Endothelial cell of umbilical vein (primary cell): ENCODE data around the gene LRRIQ1. TPM values are rescaled to one million over a fixed set of nuclear protein-coding genes. Genes with fewer than 3 reads are reported as not detected.

Experiments used
- BruUV-seq: library from RNA; stranded (reverse); fragments of 400-500 nt; replicated peaks from 2 replicates; lab custom pipeline; 2021; lab: Mats Ljungman, UMichigan
- CTCF ChIA-PET: fragments of 300-600, 350-600 bp; sonication (Branson Sonifier 250); formaldehyde crosslinking; loops from one replicate; lab custom pipeline; 2021; ENCODE audit warnings: antibody characterized with exemption, inconsistent platforms; lab: Charles Lee
- POLR2A ChIA-PET: fragments of 300-600, 350-600 bp; sonication (Branson Sonifier 250); formaldehyde crosslinking; loops from one replicate; lab custom pipeline; 2021; ENCODE audit warnings: antibody characterized with exemption, inconsistent platforms; lab: Charles Lee
- DNase-seq: peaks from one replicate; pipeline ENCODE4 v3.0.0-alpha.2; 2011; ENCODE audit warnings: low read depth, low spot score
- FAIRE-seq: peaks from 2 replicates; lab custom pipeline; 2011; peaks lifted over from hg19 to GRCh38; lab: Jason Lieb, UNC
- H2AFZ ChIP-seq: 2 replicates; pipeline ENCODE4 v1.6.0; 2012; ENCODE audit warnings: low read depth, low read length, control low read depth, inconsistent platforms
- H3K27ac ChIP-seq: 2 replicates; pipeline ENCODE4 v1.5.1; 2011; ENCODE audit warnings: low read depth, mild to moderate bottlenecking, control low read depth, low read length, moderate library complexity; ENCODE audit not compliant: insufficient read depth
- H3K27me3 ChIP-seq, 2 experiments: 2 replicates each; pipeline versions ENCODE4 v1.6.0 to v1.6.1; 2011; ENCODE audit warnings: low read length in 2 of 2, mixed read lengths in 1 of 2; ENCODE audit not compliant: control insufficient read depth in 2 of 2, insufficient read depth in 2 of 2
- H3K36me3 ChIP-seq, 2 experiments: 2 replicates in 1 of 2; 3 replicates in 1 of 2; pipeline ENCODE4 v1.5.1; 2011; ENCODE audit warnings: low read length in 2 of 2, mild to moderate bottlenecking in 1 of 2, moderate library complexity in 1 of 2; ENCODE audit not compliant: control insufficient read depth in 2 of 2, insufficient read depth in 2 of 2; ENCODE audit errors: extremely low read depth in 1 of 2
- H3K4me1 ChIP-seq: 3 replicates; pipeline ENCODE4 v1.5.1; 2011; ENCODE audit warnings: mild to moderate bottlenecking, low read length; ENCODE audit not compliant: control insufficient read depth, insufficient read depth; ENCODE audit errors: extremely low read depth
- H3K4me2 ChIP-seq: 2 replicates; pipeline ENCODE4 v1.6.1; 2011; ENCODE audit warnings: low read length, control low read depth, mixed read lengths; ENCODE audit not compliant: insufficient read depth
- H3K4me3 ChIP-seq, 3 experiments: fragments of 200-600 bp in 1 of 3; sonication (generic), shearing (Covaris generic) in 1 of 3; replicated peaks in 1 of 3; 2 replicates each; pipeline ENCODE4 v1.5.1; 2011 to 2016; ENCODE audit warnings: control low read depth in 3 of 3, low read length in 3 of 3, mild to moderate bottlenecking in 2 of 3, inconsistent platforms in 1 of 3, low read depth in 1 of 3, moderate library complexity in 1 of 3; ENCODE audit not compliant: insufficient read depth in 1 of 3
- H3K79me2 ChIP-seq: 2 replicates; pipeline ENCODE4 v1.6.0; 2012; ENCODE audit warnings: low read length, inconsistent platforms; ENCODE audit not compliant: control insufficient read depth, insufficient read depth
- H3K9ac ChIP-seq: replicated peaks from 2 replicates; pipeline ENCODE3; 2011; ENCODE audit warnings: low read length, control low read depth; ENCODE audit not compliant: insufficient read depth; ENCODE audit errors: extremely low read depth
- H3K9me1 ChIP-seq: replicated peaks from 3 replicates; pipeline ENCODE4 v1.6.0; 2011; ENCODE audit warnings: mild to moderate bottlenecking, low read length; ENCODE audit not compliant: control insufficient read depth, insufficient read depth; ENCODE audit errors: extremely low read depth
- H3K9me3 ChIP-seq: replicated peaks from 2 replicates; pipeline ENCODE4 v1.5.1; 2012; ENCODE audit warnings: low read length, inconsistent platforms; ENCODE audit not compliant: control insufficient read depth, insufficient read depth
- H4K20me1 ChIP-seq: replicated peaks from 2 replicates; pipeline ENCODE3; 2011; ENCODE audit warnings: mild to moderate bottlenecking, low read length; ENCODE audit not compliant: control insufficient read depth, insufficient read depth; ENCODE audit errors: extremely low read depth
- EZH2 ChIP-seq: IDR thresholded peaks from 2 replicates; pipeline ENCODE4 v1.6.1; 2012; ENCODE audit warnings: borderline replicate concordance, low read depth, mild to moderate bottlenecking, moderate library complexity, low read length, inconsistent platforms; ENCODE audit not compliant: severe bottlenecking
- FOS ChIP-seq: IDR thresholded peaks from 2 replicates; pipeline ENCODE4 v1.6.1; 2011; ENCODE audit warnings: mild to moderate bottlenecking, low read length, moderate library complexity, borderline replicate concordance; ENCODE audit not compliant: insufficient read depth
- GATA2 ChIP-seq: IDR thresholded peaks from 2 replicates; pipeline ENCODE4 v1.7.0; 2011; ENCODE audit warnings: low read depth, mild to moderate bottlenecking, moderate library complexity, mixed read lengths, low read length; ENCODE audit not compliant: insufficient read length, insufficient read depth
- JUN ChIP-seq: IDR thresholded peaks from 2 replicates; pipeline ENCODE4 v1.6.1; 2011; ENCODE audit warnings: borderline replicate concordance, low read depth; ENCODE audit not compliant: insufficient read length, insufficient read depth
- MAX ChIP-seq: IDR thresholded peaks from 2 replicates; pipeline ENCODE4 v1.6.1; 2011; ENCODE audit not compliant: insufficient read depth, insufficient read length
- MYC ChIP-seq: IDR thresholded peaks from one replicate; pipeline ENCODE4 v1.6.1; 2011; ENCODE audit warnings: mild to moderate bottlenecking, low read depth, low read length
- POLR2A ChIP-seq: IDR thresholded peaks from 2 replicates; pipeline ENCODE4 v1.6.1; 2012; ENCODE audit warnings: low read depth, mild to moderate bottlenecking, control low read depth, low read length
- POLR2AphosphoS5 ChIP-seq: IDR thresholded peaks from 2 replicates; pipeline ENCODE4 v1.6.1; 2012; ENCODE audit warnings: low read depth, mild to moderate bottlenecking, control low read depth, low read length, moderate library complexity; ENCODE audit not compliant: insufficient read depth
- dilution Hi-C: fragments of 300-500 bp; cut with MboI; formaldehyde crosslinking; loops from one replicate; pipeline ENCODE4 v1.15.0; 2019; ENCODE audit warnings: low sequenced_read_pairs; ENCODE audit not compliant: extremely low pct_ligation_motif_present
- intact Hi-C: fragments of 100-400 bp; cut with micrococcal nuclease; formaldehyde crosslinking; loops from one replicate; pipeline ENCODE4 v1.10.0; 2022
- polyA plus RNA-seq, 4 experiments: library from polyadenylated mRNA; depleted of rRNA in 3 of 4; stranded (reverse) in 3 of 4; unstranded in 1 of 4; fragments of >200 nt; gene quantifications; 2 replicates each; pipeline versions ENCODE4 v1.2.1 to v1.2.3, GENCODE V29; 2011 to 2012; ENCODE audit warnings: missing spikeins in 1 of 4
- total RNA-seq: library from RNA; stranded (reverse); gene quantifications from 2 replicates; pipeline ENCODE4 v1.2.3, GENCODE V29; 2021
- TF ChIP-seq, protein P1 (sequence below), 2 donors: IDR thresholded peaks; 1 replicate in 1 of 2; 2 replicates in 1 of 2; pipeline ENCODE4 v1.5.1; 2011; ENCODE audit warnings: low read length in 2 of 2, mild to moderate bottlenecking in 2 of 2, moderate library complexity in 2 of 2, control low read depth in 1 of 2, inconsistent platforms in 1 of 2, low read depth in 1 of 2; ENCODE audit not compliant: insufficient read depth in 1 of 2; ENCODE audit errors: extremely low read depth in 1 of 2

Gene LRRIQ1
- total and polyA plus RNA-seq, 2 donors (not counting 3 experiments of a cell fraction or from before 2014, with no cell fraction given) = 0.08 to 0.20 TPM

GRCh38 chr12:85280165-85280983, 244.2 kb downstream of the LRRIQ1 start, which contains the start of gene ALX1:
Gene ALX1 (plus strand): TSS chr12:85280220. CDS start chr12:85280262, 42 bp downstream.
- FAIRE-seq = peak; percentile 87
- Histone ChIP-seq H3K79me2 (peaks cover 16% of the 10 kb centered on the region), H3K4me2 (peak within 1 kb of the TSS; percentile 92), H3K4me1 (peaks cover 5% of the 10 kb centered on the region), H3K27ac (peak within 1 kb of the TSS; percentile 72), H2AFZ (peak within 1 kb of the TSS; percentile 90), H3K27me3 (peaks cover 20 to 28% of the 10 kb centered on the region in 2 experiments), H3K9me3 (no peaks in the 10 kb centered on the region), H4K20me1 (no peaks in the 10 kb centered on the region), H3K9ac (peak within 1 kb of the TSS; percentile 91), H3K4me3 (peak within 1 kb of the TSS; percentile 49 to 84 (median 70)), H3K36me3 (no peaks in the 10 kb centered on the region), H3K9me1 (no peaks in the 10 kb centered on the region)
- DNase-seq = peak; percentile 86
- TF ChIP-seq POLR2AphosphoS5 (no peak), POLR2A (peak; percentile 71), JUN (no peak), MYC (no peak), MAX (peak; percentile 53), GATA2 (no peak), EZH2 (no peak), FOS (no peak)
- TF ChIP-seq, protein P1, sequence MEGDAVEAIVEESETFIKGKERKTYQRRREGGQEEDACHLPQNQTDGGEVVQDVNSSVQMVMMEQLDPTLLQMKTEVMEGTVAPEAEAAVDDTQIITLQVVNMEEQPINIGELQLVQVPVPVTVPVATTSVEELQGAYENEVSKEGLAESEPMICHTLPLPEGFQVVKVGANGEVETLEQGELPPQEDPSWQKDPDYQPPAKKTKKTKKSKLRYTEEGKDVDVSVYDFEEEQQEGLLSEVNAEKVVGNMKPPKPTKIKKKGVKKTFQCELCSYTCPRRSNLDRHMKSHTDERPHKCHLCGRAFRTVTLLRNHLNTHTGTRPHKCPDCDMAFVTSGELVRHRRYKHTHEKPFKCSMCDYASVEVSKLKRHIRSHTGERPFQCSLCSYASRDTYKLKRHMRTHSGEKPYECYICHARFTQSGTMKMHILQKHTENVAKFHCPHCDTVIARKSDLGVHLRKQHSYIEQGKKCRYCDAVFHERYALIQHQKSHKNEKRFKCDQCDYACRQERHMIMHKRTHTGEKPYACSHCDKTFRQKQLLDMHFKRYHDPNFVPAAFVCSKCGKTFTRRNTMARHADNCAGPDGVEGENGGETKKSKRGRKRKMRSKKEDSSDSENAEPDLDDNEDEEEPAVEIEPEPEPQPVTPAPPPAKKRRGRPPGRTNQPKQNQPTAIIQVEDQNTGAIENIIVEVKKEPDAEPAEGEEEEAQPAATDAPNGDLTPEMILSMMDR (IDR thresholded peaks at IDR 0.05; ENCODE audit: extremely low read depth in 1 of 2, insufficient read depth in 1 of 2, low read depth in 1 of 2, low read length in 2 of 2) = peak in 1 of 2 donors; percentile 8
- TSS peak; percentile 19 for BruUV-seq
- dilution Hi-C loops (no loop called here), intact Hi-C loops (loop anchor here (2.0 to 10.0 kb wide), 3 partner anchors 98 to 366 kb away; partner anchors contain the start of gene SLC6A15)
- POLR2A ChIA-PET = interaction anchor here (1.7 kb wide), 1 partner anchor 34 kb away, joined by 4 read pairs; no protein-coding TSS in a partner anchor
- CTCF ChIA-PET = interaction anchor here (0.9 to 2.2 kb wide), 14 partner anchors 10 to 640 kb away, joined by 3 to 10 read pairs (median 6); no protein-coding TSS in a partner anchor
